OCI-LY3 (cell line): Measurements from ENCODE around the gene SEPTIN14.

ENCODE experiments used
- CTCF ChIP-seq: fragments of 200-600, 300-600 bp; sonication (generic); IDR thresholded peaks from 2 replicates; pipeline ENCODE4 v1.5.1; 2014; ENCODE audit warnings: antibody characterized with exemption, low read length, low read depth
- EZH2phosphoT487 ChIP-seq: fragments of 200-600 bp; shearing (Covaris generic); IDR thresholded peaks from 2 replicates; pipeline ENCODE4 v1.6.1; 2018; ENCODE audit warnings: antibody characterized with exemption, mixed run types, low read depth

GRCh38 chr7:55818686-55819085 lies 43.9 kb downstream of the SEPTIN14 start:
- no peak for TF ChIP-seq CTCF
- TF ChIP-seq EZH2phosphoT487: no peak
